Astrocyte (in vitro differentiated cells and primary cell): ENCODE data around the gene FCGR3A. TPM values are rescaled to one million over a fixed set of nuclear protein-coding genes. Genes with fewer than 3 reads are reported as not detected.
"Not testable (repeated sequence)": the region's sequence is repeated elsewhere in the genome, so short reads cannot be mapped to it uniquely, and the experiment has no call there.

Source experiments
- DNase-seq: peaks from one replicate; pipeline ENCODE4 v3.0.0-alpha.2; 2010; ENCODE audit warnings: low read depth
- FAIRE-seq: peaks from 2 replicates; lab custom pipeline; 2011; peaks lifted over from hg19 to GRCh38; lab: Jason Lieb, UNC
- H2AFZ ChIP-seq: 2 replicates; pipeline ENCODE4 v1.6.0; 2012; ENCODE audit warnings: low read depth, low read length, inconsistent platforms
- H3K27ac ChIP-seq: 2 replicates; pipeline ENCODE4 v1.5.1; 2011; ENCODE audit warnings: low read depth, low read length, inconsistent platforms
- H3K27me3 ChIP-seq: 2 replicates; pipeline ENCODE4 v1.6.0; 2011; ENCODE audit warnings: low read length, inconsistent platforms; ENCODE audit not compliant: insufficient read depth
- H3K36me3 ChIP-seq: 2 replicates; pipeline ENCODE4 v1.5.1; 2011; ENCODE audit warnings: low read length, inconsistent platforms; ENCODE audit not compliant: insufficient read depth
- H3K4me1 ChIP-seq: 2 replicates; pipeline ENCODE4 v1.5.1; 2011; ENCODE audit warnings: low read length, inconsistent platforms; ENCODE audit not compliant: insufficient read depth
- H3K4me2 ChIP-seq: 2 replicates; pipeline ENCODE4 v1.6.0; 2012; ENCODE audit warnings: low read length, inconsistent platforms
- H3K4me3 ChIP-seq: 2 replicates; pipeline ENCODE4 v1.5.1; 2011; ENCODE audit warnings: low read depth, mild to moderate bottlenecking, low read length, inconsistent platforms; ENCODE audit not compliant: insufficient read depth
- H3K79me2 ChIP-seq: 2 replicates; pipeline ENCODE4 v1.6.0; 2012; ENCODE audit warnings: mild to moderate bottlenecking, low read length, inconsistent platforms; ENCODE audit not compliant: insufficient read depth
- H3K9ac ChIP-seq: 2 replicates; pipeline ENCODE4 v1.6.0; 2012; ENCODE audit warnings: mild to moderate bottlenecking, low read length, inconsistent platforms
- H3K9me3 ChIP-seq: 2 replicates; pipeline ENCODE4 v1.5.1; 2012; ENCODE audit warnings: low read depth, mild to moderate bottlenecking, low read length, inconsistent platforms; ENCODE audit not compliant: insufficient read depth
- H4K20me1 ChIP-seq: 2 replicates; pipeline ENCODE4 v1.6.0; 2012; ENCODE audit warnings: low read length, inconsistent platforms; ENCODE audit not compliant: insufficient read depth
- H3K27ac Mint-ChIP-seq: one replicate; pipeline ENCODE4 v1.8.0; 2021; ENCODE audit warnings: mild to moderate bottlenecking, mixed read lengths; ENCODE audit not compliant: unreplicated experiment
- H3K27me3 Mint-ChIP-seq: one replicate; pipeline ENCODE4 v1.8.0; 2021; ENCODE audit warnings: low read depth, mixed read lengths; ENCODE audit not compliant: unreplicated experiment
- H3K36me3 Mint-ChIP-seq: one replicate; pipeline ENCODE4 v1.8.0; 2021; ENCODE audit warnings: low read depth, mixed read lengths; ENCODE audit not compliant: unreplicated experiment
- H3K4me1 Mint-ChIP-seq: one replicate; pipeline ENCODE4 v1.8.0; 2021; ENCODE audit warnings: low read depth, mixed read lengths; ENCODE audit not compliant: unreplicated experiment
- H3K4me3 Mint-ChIP-seq: one replicate; pipeline ENCODE4 v1.8.0; 2021; ENCODE audit warnings: mild to moderate bottlenecking, moderate library complexity, mixed read lengths; ENCODE audit not compliant: unreplicated experiment
- H3K9me3 Mint-ChIP-seq: one replicate; pipeline ENCODE4 v1.8.0; 2021; ENCODE audit warnings: mild to moderate bottlenecking, mixed read lengths; ENCODE audit not compliant: unreplicated experiment
- total RNA-seq: library from RNA; stranded (reverse); gene quantifications from 2 replicates; pipeline ENCODE4 v1.2.1, GENCODE V29; 2021

The FCGR3A gene
- total RNA-seq, 1 donor from 2014 or later = not detected

DNA sequence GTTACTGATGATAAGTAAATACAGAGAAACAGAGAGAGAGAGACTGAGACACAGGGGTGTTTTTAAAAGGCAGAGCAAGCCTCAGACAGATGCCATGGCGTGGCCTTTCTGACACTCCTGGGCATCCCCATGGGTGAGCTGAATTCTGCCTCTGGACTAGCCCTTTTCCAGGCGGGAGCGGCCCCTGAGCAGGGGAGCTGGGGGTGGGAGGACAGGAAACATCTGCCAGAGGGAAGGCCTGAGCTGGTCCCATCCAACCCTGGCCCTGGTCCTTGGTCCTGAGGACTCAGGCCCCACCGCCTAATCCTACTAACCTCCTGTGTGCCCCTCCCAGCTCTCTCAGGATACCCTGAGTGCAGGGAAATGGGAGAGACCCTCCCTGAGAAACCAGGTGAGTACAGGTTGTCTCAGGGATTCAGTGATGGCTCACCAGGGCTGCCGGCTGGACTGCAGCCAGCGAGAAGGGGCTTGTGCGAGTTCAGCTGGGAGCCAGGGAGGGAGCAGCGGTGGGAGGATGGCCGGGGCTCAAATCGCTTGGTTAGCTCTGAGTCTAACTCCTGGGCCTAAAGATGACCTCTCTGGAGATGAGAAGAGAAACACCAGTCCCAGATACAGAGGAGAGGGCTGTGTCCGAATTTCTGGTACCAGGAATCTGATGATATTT lies 43.6 kb upstream of the FCGR3A start:
- not testable (repeated sequence) for H3K27me3 ChIP-seq, H3K9me3 ChIP-seq, H3K4me3 ChIP-seq, H3K4me1 ChIP-seq, H3K36me3 ChIP-seq, H3K9me3 Mint-ChIP-seq, H3K9ac ChIP-seq, FAIRE-seq, H3K4me2 ChIP-seq, DNase-seq, H3K27ac Mint-ChIP-seq, H3K4me1 Mint-ChIP-seq, H3K36me3 Mint-ChIP-seq, H3K27ac ChIP-seq, H3K4me3 Mint-ChIP-seq, H2AFZ ChIP-seq, H3K27me3 Mint-ChIP-seq, H3K79me2 ChIP-seq, H4K20me1 ChIP-seq

- H3K27ac ChIP-seq, H3K27me3 ChIP-seq, H2AFZ ChIP-seq, H3K79me2 ChIP-seq, H3K4me2 ChIP-seq, H3K27me3 Mint-ChIP-seq, H3K9me3 ChIP-seq, DNase-seq, FAIRE-seq, H4K20me1 ChIP-seq, H3K4me3 ChIP-seq, H3K4me1 Mint-ChIP-seq, H3K36me3 ChIP-seq, H3K4me3 Mint-ChIP-seq, H3K9me3 Mint-ChIP-seq, H3K27ac Mint-ChIP-seq, H3K36me3 Mint-ChIP-seq, H3K9ac ChIP-seq, H3K4me1 ChIP-seq: not testable (repeated sequence)
Observed at GRCh38 chr1:161592586-161592985, 43.0 kb upstream of the FCGR3A start.

- H3K4me3 ChIP-seq, H3K27me3 ChIP-seq, H2AFZ ChIP-seq, H3K4me3 Mint-ChIP-seq, H3K27ac ChIP-seq, H3K4me2 ChIP-seq, H3K36me3 ChIP-seq, H3K9me3 ChIP-seq, H3K79me2 ChIP-seq, H3K27ac Mint-ChIP-seq, H3K4me1 Mint-ChIP-seq, FAIRE-seq, H3K27me3 Mint-ChIP-seq, H4K20me1 ChIP-seq, H3K9me3 Mint-ChIP-seq, H3K36me3 Mint-ChIP-seq, H3K4me1 ChIP-seq, DNase-seq, H3K9ac ChIP-seq: not testable (repeated sequence)
Observed at GRCh38 chr1:161589920-161590319, 40.3 kb upstream of the FCGR3A start.

DNA sequence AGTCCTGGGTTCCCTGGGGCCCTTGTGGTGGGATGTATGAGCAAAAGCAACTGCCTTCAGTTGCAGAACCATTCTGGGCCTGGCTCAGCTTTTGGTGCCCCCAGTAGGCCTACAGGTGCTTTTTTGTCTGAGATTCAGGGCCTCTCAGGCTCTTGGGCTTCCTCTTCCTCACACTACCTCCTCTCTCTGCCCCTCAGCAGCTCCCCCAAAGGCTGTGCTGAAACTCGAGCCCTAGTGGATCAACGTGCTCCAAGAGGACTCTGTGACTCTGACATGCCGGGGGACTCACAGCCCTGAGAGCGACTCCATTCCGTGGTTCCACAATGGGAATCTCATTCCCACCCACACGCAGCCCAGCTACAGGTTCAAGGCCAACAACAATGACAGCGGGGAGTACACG lies 39.7 kb upstream of the FCGR3A start:
- H3K27me3 ChIP-seq, H3K9ac ChIP-seq, H3K9me3 ChIP-seq, H4K20me1 ChIP-seq, H3K36me3 ChIP-seq, H3K9me3 Mint-ChIP-seq, H3K36me3 Mint-ChIP-seq, H3K4me1 ChIP-seq, H2AFZ ChIP-seq, H3K4me2 ChIP-seq, H3K27ac ChIP-seq, H3K4me1 Mint-ChIP-seq, H3K4me3 Mint-ChIP-seq, H3K27me3 Mint-ChIP-seq, H3K79me2 ChIP-seq, H3K27ac Mint-ChIP-seq, FAIRE-seq, H3K4me3 ChIP-seq, DNase-seq: not testable (repeated sequence)

DNA sequence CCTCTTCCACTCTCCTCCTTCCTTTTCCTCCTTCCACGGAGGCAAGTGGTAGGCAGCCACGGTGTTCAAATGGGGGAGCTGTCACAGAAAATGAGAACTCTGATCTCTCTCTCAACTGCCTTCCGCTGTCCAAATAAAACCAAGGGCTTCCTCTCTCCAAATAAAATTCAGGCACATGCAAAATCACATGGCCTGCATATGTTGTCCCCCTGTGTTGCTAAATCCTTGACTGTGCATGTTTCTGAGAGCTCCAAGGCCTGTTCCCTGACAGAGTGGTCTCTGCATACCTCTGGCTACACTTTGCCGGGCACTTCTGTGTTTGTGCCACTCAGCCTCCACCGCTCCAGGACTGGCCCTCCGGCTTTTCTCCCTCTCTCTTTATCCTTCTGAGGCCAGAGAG lies 39.0 kb upstream of the FCGR3A start:
- H3K36me3 Mint-ChIP-seq, H2AFZ ChIP-seq, H3K36me3 ChIP-seq, H3K9me3 Mint-ChIP-seq, H3K4me2 ChIP-seq, H3K9ac ChIP-seq, H3K4me1 Mint-ChIP-seq, FAIRE-seq, H3K4me3 Mint-ChIP-seq, H4K20me1 ChIP-seq, DNase-seq, H3K9me3 ChIP-seq, H3K27me3 ChIP-seq, H3K79me2 ChIP-seq, H3K27ac ChIP-seq, H3K27me3 Mint-ChIP-seq, H3K4me1 ChIP-seq, H3K4me3 ChIP-seq, H3K27ac Mint-ChIP-seq: not testable (repeated sequence)

GRCh38 chr1:161582882-161583281 lies 33.3 kb upstream of the FCGR3A start:
- H3K9me3 ChIP-seq, H3K27me3 ChIP-seq, H4K20me1 ChIP-seq, H3K27ac ChIP-seq, H3K4me2 ChIP-seq, H3K27ac Mint-ChIP-seq, H3K79me2 ChIP-seq, H3K4me1 ChIP-seq, H3K4me1 Mint-ChIP-seq, DNase-seq, H2AFZ ChIP-seq, H3K36me3 Mint-ChIP-seq, H3K9me3 Mint-ChIP-seq, H3K9ac ChIP-seq, H3K4me3 ChIP-seq, H3K4me3 Mint-ChIP-seq, H3K27me3 Mint-ChIP-seq, FAIRE-seq, H3K36me3 ChIP-seq: not testable (repeated sequence)
